Activated CD4-positive, CD25-positive, alpha-beta regulatory T cell treated with anti-CD3 and anti-CD28 coated beads, Interleukin-2, amount 50 U/mL, for 24 hours (primary cell): ENCODE results near the gene DUSP11.
"Not testable (repeated sequence)": the region's sequence is repeated elsewhere in the genome, so short reads cannot be mapped to it uniquely, and the experiment has no call there.

ENCODE experiments used
- ATAC-seq, 2 donors: fragments of 150-1000 bp; cut with Tn5 transposase; one replicate each; pipeline ENCODE4 v1.10.0; 2021; ENCODE audit warnings: mild to moderate bottlenecking in 1 of 2, moderate library complexity in 1 of 2

The DUSP11 gene

DNA sequence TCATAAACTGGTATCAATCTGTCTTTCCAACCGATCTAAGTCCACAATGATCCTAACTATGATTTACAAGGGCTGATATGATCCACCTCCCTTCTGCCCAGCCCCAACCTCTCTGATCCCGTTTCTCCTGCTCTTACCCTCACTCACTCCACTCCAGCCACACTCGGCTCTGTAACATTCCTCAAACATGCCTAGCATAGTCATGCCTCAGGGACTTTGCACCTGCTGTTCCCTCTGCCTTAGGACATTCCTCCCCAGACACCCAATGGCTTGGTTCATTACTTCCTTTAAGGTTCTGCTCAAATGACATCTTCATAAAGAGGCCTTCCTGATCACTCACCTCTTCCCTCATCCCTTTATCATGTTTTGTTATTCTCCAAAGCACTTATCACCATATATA, 9.2 kb downstream of the DUSP11 start:
- ATAC-seq = no peak

DNA sequence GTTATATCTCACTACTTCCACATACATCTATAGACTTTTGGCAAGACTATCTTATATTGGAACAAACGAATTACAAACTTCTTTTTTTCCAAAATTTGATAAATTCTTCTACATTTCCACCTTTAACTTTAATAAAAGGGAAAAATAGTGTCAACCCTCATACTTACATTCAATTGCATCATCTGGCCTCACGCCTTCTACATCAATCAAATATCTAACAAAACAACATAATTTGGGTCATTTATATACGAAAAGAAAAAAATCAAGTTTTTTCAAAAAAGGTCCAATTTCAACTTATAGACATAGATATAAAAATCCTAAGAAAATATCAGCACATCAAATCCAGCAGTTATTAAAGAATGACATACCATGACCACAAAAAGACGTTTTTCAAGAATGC, 12.9 kb downstream of the DUSP11 start:
- no peak for ATAC-seq

DNA sequence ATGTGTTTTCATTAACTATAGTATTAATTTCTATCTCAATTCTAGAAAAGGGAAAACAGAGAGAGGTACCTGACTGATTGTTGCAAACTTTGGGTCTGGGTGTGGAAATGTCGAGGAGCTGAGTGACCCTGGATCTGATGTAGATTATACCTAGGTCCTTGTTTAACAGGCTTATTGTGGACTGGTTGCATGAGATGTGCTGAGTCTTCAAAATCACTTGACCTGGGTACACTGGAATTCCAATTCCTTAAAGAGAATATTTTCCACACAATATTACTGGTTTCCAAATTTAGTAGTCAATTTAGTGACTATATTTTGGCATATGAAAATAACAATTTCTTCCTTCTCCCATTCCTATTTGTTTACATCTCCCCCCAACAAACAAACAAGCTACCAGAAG, 13.6 kb downstream of the DUSP11 start:
- ATAC-seq = no peak

GRCh38 chr2:73764945-73765344, 15.0 kb downstream of the DUSP11 start:
- ATAC-seq = no peak

DNA sequence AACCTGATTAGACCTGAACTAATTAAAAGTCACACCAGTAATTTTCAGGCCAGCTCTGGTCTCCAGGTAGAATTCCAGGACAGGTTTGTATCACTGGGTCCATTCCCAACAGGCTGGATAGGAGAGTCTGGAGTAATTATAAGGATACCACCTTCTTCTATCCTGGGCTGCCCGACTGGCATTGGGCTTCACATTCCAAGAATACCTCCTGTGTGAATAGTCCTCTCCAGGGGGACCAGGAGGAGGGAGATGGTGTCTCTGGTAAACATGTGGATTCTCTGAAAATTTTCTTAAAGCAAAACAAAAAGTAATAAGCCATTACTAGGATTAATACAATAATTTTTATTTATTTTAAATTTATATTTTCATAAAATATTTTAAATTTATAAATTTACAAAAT, 17.3 kb downstream of the DUSP11 start:
- no peak for ATAC-seq

GRCh38 chr2:73759904-73760303, 20.0 kb downstream of the DUSP11 start:
- no peak for ATAC-seq

DNA sequence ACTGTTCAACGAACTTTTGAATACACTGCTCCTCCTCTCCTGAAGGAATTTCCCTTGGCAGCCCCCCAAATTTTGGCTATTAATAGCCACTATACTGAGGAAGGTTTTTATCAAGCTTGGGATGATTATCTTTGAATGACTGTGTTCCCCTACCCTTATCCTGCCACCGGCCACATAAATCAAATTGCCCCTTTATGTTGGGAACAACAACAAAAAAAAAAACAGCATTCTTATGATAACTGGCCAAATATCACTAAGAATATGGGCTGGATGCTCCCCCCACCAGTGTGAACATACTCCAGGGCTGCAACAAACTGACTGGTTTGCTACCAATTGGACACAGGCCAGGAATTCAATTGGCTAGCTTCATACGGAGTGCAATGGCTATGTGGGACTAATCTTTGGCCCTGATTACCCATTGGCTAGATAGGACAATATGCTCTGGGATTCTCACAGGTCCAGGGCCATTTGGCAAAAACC, 20.6 kb downstream of the DUSP11 start:
- ATAC-seq = no peak

- ATAC-seq = not testable (repeated sequence)
These were observed 25.6 kb downstream of the DUSP11 start for GRCh38 chr2:73754332-73754731.

DNA sequence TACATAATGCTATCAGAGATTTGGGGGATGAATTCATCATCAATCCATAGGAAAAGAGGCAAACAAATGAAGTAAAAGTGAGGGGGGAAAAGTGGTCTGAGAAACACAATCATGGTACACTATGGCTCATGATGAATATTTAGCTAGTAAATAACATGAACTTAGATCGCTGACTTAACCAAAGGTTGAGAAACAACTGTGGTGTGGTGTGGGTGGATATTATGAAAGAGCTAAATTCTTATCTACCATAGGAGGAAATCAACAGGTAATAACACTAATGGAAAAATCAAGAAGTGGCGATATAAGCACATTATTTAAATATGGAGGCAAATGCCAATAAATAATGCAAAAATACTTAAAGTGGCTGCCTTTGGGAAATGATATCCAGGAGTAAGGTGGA, 30.6 kb downstream of the DUSP11 start:
- ATAC-seq = no peak

DNA sequence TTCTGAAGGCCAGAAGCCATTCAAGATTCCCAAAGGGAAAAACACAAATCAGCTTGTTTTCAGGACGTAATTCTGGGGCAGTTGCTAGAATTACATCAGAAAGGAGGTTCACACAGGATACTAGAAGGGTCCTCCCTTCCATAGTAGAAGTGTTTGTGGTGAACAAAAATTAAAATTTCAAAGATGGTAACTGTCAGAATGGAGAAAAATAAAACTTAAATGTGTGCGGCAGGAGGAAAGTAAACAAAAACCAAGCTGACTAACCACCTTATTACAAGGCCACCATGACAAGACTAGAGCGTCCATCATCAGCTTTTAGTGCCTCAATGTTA, 33.1 kb downstream of the DUSP11 start:
- ATAC-seq = no peak

GRCh38 chr2:73746015-73746876, 33.7 kb downstream of the DUSP11 start:
- ATAC-seq = no peak

DNA sequence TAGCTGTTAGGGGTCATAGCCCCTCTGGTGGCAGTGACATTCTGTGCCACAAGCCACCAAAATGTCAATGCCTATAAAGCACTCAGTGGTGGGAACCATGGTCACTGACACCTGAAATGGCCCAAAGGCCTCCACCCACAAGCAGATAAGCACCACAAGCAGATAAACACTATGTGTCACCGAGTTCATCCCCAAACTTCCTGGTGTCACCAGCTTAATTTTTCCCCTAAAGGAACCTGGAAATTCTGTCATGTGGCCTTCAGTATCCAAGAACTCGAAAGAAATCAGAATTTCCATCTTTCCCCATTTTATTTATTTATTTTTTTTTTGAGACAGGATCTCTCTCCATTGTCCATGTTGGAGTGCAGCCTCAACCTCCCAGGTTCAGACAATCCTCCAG, 39.1 kb downstream of the DUSP11 start:
- no peak for ATAC-seq

- no peak for ATAC-seq
These were observed 40.8 kb downstream of the DUSP11 start for GRCh38 chr2:73739101-73739500.

DNA sequence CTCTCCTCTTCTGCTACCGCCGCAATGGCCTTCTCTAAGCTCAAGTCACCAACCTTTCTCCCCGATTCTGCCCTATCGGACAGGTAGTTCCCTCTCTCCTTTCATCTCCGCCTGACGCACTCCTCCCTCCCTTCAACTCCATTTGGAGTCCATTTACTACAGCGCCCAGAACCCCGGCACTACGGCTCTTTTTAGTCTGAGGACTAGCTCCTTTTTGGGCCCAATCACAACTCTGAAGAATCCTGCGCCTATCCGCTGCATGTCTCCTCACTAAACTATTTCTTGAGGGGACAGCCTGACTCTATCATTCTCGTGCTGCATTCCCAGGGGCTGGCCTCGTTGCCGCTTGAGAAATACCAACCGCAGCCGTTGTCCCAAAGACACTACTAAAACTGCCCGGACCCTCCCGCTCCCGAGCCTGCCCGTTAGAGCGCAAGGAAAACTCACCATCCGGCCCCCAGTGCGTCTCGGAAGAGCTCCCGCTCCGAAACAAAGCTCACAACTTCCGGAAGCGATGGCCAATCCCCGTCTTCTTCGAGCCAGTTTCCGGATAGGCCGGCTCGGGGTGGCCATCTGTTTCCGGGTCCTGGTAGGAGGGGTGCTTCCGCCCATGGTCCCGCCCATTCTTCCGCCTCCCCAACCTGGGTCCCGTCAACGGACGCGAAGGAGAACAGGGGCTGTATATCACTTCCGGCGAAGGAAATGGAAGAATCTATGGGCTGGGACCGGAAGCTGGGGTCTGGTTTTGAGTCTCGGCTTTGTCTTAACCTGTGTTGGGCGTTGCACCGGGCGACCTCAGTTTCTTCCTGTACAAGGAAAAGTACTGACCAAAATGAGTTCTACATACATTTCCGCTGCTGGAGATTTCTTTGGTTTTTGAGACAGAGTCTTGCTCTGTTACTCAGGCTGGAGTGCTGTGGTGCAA, 42.8 kb downstream of the DUSP11 start, which contains the start of gene TPRKB:
Gene TPRKB, minus strand, starts transcription at position 491 of the 925 bp plus-strand sequence. CDS start 2,776 bp downstream, outside the sequence.
- ATAC-seq = peak; percentile 99

DNA sequence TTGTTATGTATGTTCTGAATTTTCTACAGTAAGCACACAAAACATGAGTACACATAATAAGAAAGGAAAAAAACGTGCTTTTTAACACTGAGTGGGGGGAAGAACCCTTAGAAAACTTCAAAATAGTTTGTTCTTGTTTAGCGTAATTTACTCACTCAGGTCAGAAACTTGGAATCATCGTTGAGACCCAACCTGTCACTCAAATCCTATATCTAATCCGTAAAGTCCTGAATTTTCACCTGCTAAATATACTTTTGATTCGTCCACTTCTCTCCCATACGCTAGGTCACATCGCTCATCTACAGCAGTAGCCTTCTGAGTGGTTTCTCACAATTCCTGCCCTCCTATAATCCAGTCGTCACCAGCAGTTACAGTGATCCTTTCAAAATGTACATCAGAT, 43.5 kb downstream of the DUSP11 start:
- no peak for ATAC-seq

DNA sequence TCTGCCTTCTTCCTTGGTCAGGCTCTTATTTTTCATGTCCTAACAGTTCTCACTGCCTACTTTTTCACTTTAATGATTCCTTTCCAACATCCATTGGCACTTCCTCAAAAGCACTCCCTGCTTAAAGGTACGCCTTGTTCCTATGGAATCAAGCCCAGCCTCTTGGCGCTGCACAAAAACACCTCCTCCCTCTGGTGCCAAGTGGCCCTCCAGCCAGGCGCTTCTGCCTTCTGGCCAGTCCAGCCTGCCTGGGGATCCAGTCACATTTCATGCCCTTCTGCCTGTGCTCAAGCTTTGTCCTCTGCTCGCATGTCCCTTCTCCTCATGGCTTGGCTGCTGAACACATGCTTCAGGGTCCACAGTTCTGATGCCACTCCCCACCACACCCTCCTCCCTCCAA, 49.1 kb downstream of the DUSP11 start:
- no peak for ATAC-seq

DNA sequence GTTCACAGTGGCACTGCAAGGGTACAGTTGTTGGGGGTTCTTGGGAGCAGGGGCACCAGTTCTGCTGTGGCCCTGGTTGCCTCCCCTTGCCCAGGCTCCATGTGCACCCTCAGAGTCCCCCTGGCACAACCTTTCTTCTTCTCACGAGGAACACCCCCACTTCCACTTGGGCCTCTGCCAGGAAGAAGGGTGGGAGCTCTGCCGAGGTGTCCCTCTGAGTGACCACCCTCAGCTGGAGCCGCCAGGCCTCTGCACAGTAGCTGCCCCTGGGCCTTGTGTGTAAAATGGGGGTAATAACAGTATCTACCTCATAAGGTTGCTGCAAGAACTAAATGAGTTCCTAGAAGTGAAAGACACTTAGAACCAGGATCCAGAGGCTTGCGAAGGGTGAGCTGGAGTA, 51.2 kb downstream of the DUSP11 start:
- no peak for ATAC-seq

- ATAC-seq = no peak
These were observed 51.9 kb downstream of the DUSP11 start for GRCh38 chr2:73728043-73728442.

DNA sequence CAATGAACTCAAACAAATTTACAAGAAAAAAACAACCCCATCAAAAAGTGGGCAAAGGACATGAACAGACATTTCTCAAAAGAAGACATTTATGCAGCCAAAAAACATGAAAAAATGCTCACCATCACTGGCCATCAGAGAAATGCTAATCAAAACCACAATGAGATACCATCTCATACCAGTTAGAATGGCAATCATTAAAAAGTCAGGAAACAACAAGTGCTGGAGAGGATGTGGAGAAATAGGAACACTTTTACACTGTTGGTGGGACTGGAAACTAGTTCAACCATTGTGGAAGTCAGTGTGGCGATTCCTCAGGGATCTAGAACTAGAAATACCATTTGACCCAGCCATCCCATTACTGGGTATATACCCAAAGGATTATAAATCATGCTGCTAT, 53.2 kb downstream of the DUSP11 start:
- ATAC-seq = not testable (repeated sequence)

DNA sequence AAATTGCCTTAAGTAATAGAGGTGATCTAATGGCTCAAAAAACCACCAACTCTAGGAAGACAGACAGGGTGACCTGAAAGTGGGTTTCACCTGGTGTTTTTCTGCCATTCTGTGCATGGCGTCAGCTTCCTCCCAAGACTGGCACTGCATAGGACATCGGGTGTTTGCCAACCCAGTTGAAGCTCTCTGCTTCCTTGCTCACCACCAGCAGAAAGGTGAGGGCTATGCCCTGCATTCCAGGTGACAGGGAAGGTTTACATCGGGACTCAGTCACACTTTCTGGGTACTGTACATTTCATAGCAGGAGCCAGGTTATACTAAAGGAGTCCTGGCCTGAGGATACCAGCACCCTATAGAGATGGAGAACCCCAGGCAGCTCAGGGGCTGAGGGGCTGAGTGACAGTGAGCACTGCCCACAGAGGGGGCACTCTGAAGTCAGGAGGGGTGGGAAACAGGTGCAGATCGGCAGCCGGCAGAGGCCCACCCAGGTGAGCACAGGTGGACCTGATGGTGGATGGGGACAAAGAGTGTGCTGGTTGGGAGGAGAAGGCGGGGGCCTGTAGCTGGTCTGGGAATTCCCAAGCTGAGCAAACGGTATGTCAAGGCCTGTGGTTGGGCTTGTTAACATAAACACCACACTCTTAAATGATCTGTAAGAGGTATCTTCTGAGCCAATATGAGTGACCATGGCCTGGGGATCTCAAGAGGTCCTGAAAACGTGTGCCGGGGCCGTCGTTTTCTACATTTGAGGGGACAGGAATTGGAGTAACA, 60.9 kb downstream of the DUSP11 start:
- no peak for ATAC-seq

DNA sequence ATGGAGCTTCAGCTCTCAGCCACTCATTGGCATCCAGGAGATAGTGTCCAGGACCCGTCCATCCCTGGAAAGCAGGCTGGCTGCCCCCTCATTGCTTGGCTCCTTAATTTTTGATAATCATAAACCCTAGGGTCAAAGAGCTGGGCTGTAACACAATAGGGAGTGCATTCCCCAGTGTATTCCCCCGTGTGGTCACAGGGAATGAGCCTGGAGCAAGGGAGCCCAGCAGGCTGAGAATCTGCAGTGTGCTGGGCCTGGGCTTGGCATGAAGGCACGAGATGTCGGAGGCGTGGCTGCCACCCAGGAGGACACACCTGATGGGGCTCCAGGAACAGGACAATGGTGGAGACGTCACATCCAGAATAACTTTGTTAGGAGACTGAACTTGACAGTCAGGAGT, 61.5 kb downstream of the DUSP11 start:
- no peak for ATAC-seq

DNA sequence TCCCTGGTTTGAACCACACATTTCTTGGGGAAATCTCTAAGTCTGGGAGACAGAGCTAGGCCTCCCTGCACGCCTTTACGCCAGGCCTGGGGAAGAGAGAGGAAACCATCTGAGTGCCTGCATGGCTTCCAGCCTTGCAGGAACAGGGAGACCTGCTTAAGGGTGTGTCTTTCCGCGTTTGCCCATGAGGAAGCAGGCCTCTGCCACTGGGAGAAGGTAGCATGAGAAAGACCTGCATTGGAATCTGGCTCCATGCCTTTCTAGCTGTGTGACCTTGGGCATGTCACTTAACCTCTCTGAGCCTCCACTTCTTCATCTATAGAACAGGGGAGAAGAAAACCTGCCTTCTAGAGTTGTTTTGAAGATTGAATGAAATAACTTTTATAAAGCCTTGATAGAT, 62.2 kb downstream of the DUSP11 start:
- not testable (repeated sequence) for ATAC-seq

GRCh38 chr2:73717251-73717606, 62.7 kb downstream of the DUSP11 start:
- ATAC-seq = no peak
